GM23338 (cell line): ENCODE data around the gene TNNT2. TPM values are rescaled to one million over a fixed set of nuclear protein-coding genes. Genes with fewer than 3 reads are reported as not detected.

ENCODE experiments used
- ATAC-seq: fragments of 200-7000 bp; cut with Tn5 transposase; 3 replicates; pipeline ENCODE4 v1.9.1; 2020
- DNase-seq: peaks from one replicate; pipeline ENCODE4 v3.0.0-alpha.2; 2015; ENCODE audit warnings: low spot score
- H2AFZ ChIP-seq: fragments of 200-600 bp; sonication (generic); 2 replicates; pipeline ENCODE4 v1.8.0; 2016; ENCODE audit warnings: antibody characterized with exemption, mild to moderate bottlenecking, moderate library complexity
- H3F3A ChIP-seq: fragments of 200-600 bp; sonication (generic); replicated peaks from 2 replicates; pipeline ENCODE4 v1.8.0; 2017; ENCODE audit warnings: antibody characterized with exemption, mixed run types, low read depth
- H3K27ac ChIP-seq: fragments of 200-600 bp; sonication (generic); 2 replicates; pipeline ENCODE4 v1.6.1; 2016; ENCODE audit warnings: low read depth
- H3K27me3 ChIP-seq: fragments of 200-600 bp; sonication (generic); 2 replicates; pipeline ENCODE4 v1.8.0; 2016; ENCODE audit warnings: mild to moderate bottlenecking, mixed run types, moderate library complexity; ENCODE audit not compliant: insufficient read depth
- H3K36me3 ChIP-seq: fragments of 200-600 bp; sonication (generic); 2 replicates; pipeline ENCODE4 v1.8.0; 2016; ENCODE audit warnings: mild to moderate bottlenecking; ENCODE audit not compliant: insufficient read depth
- H3K4me1 ChIP-seq: fragments of 200-600 bp; sonication (generic); 2 replicates; pipeline ENCODE4 v1.8.0; 2016; ENCODE audit warnings: mild to moderate bottlenecking, moderate library complexity; ENCODE audit not compliant: insufficient read depth
- H3K4me2 ChIP-seq: fragments of 200-600 bp; sonication (generic); 2 replicates; pipeline ENCODE4 v1.7.1; 2017; ENCODE audit warnings: mixed run types
- H3K4me3 ChIP-seq: fragments of 200-600 bp; sonication (generic); 2 replicates; pipeline ENCODE4 v1.6.1; 2016; ENCODE audit warnings: mixed run types
- H3K79me2 ChIP-seq: fragments of 200-600 bp; sonication (generic); replicated peaks from 2 replicates; pipeline ENCODE4 v1.8.0; 2017; ENCODE audit warnings: mild to moderate bottlenecking; ENCODE audit not compliant: insufficient read depth
- H3K9me2 ChIP-seq: fragments of 200-600 bp; sonication (generic); 2 replicates; pipeline ENCODE4 v1.8.0; 2017; ENCODE audit not compliant: insufficient read depth
- H4K20me1 ChIP-seq: fragments of 200-600 bp; sonication (generic); replicated peaks from 2 replicates; pipeline ENCODE4 v1.8.0; 2017; ENCODE audit warnings: mild to moderate bottlenecking; ENCODE audit not compliant: insufficient read depth
- H3K27ac Mint-ChIP-seq: 2 replicates; pipeline ENCODE4 v1.8.0; 2020; ENCODE audit warnings: inconsistent platforms, mild to moderate bottlenecking, moderate library complexity, mixed read lengths
- H3K27me3 Mint-ChIP-seq: 3 replicates; pipeline ENCODE4 v1.8.0; 2022; ENCODE audit warnings: low read depth, mild to moderate bottlenecking, moderate library complexity, mixed read lengths, inconsistent platforms; ENCODE audit not compliant: insufficient read depth, poor library complexity
- H3K36me3 Mint-ChIP-seq: 3 replicates; pipeline ENCODE4 v1.8.0; 2021; ENCODE audit warnings: low read depth, mild to moderate bottlenecking, inconsistent platforms, moderate library complexity, mixed read lengths
- H3K4me1 Mint-ChIP-seq: 3 replicates; pipeline ENCODE4 v1.8.0; 2020; ENCODE audit warnings: mild to moderate bottlenecking, inconsistent platforms, mixed read lengths
- H3K4me3 Mint-ChIP-seq: 3 replicates; pipeline ENCODE4 v1.8.0; 2021; ENCODE audit warnings: moderate library complexity, mild to moderate bottlenecking, inconsistent platforms, mixed read lengths
- H3K9me3 Mint-ChIP-seq: 3 replicates; pipeline ENCODE4 v1.8.0; 2020; ENCODE audit warnings: moderate library complexity, mild to moderate bottlenecking, inconsistent platforms, mixed read lengths
- CREB1 ChIP-seq: fragments of 250-450 bp; sonication (Bioruptor Pico); IDR thresholded peaks from 2 replicates; pipeline ENCODE4 v1.5.0; 2020; ENCODE audit warnings: low read depth, mild to moderate bottlenecking, moderate library complexity
- EZH2 ChIP-seq: fragments of 200-600 bp; sonication (generic); IDR thresholded peaks from one replicate; pipeline ENCODE4 v1.8.0; 2017; ENCODE audit warnings: antibody characterized with exemption, mild to moderate bottlenecking, low read depth; ENCODE audit not compliant: unreplicated experiment
- NANOG ChIP-seq: IDR thresholded peaks from 2 replicates; pipeline ENCODE4 v1.6.1; 2016; ENCODE audit warnings: antibody characterized with exemption, borderline replicate concordance
- STAT1 ChIP-seq: IDR thresholded peaks from one replicate; pipeline ENCODE4 v1.6.1; 2016; ENCODE audit warnings: antibody characterized with exemption; ENCODE audit not compliant: unreplicated experiment
- ZNF114 ChIP-seq: fragments of 250-450 bp; sonication (Bioruptor Pico); IDR thresholded peaks from 2 replicates; pipeline ENCODE4 v1.5.0; 2020; ENCODE audit warnings: mild to moderate bottlenecking, moderate library complexity
- ZNF331 ChIP-seq: fragments of 250-450 bp; sonication (Bioruptor Pico); IDR thresholded peaks from 2 replicates; pipeline ENCODE4 v1.5.0; 2020; ENCODE audit warnings: low read depth, mild to moderate bottlenecking, moderate library complexity
- polyA plus RNA-seq: library from polyadenylated mRNA; unstranded; fragments of >200 nt; fragmentation: Nextera tagmentation; extraction: Ambion mirVana; gene quantifications from 2 replicates; pipeline ENCODE4 v1.2.1, GENCODE V29; 2016
- total RNA-seq: library from RNA; depleted of rRNA; stranded (reverse); fragments of >200 nt; shearing (Covaris generic); gene quantifications from 2 replicates; pipeline ENCODE4 v1.2.3, GENCODE V29; 2014
- TF ChIP-seq, protein P1 (sequence below): IDR thresholded peaks from 2 replicates; pipeline ENCODE4 v1.6.1; 2016; ENCODE audit warnings: antibody characterized with exemption
- TF ChIP-seq, protein P2 (sequence below): fragments of 250-450 bp; sonication (Bioruptor Pico); IDR thresholded peaks from 2 replicates; pipeline ENCODE4 v1.5.0; 2020; ENCODE audit warnings: mild to moderate bottlenecking, moderate library complexity
- TF ChIP-seq, protein P3 (sequence below), 2 experiments: fragments of 200-600 bp in 1 of 2; sonication (generic) in 1 of 2; conservative IDR thresholded peaks; 2 replicates each; pipeline versions ENCODE4 v1.5.1 to v1.6.1; 2016 to 2017; ENCODE audit warnings: antibody characterized with exemption in 2 of 2, low read depth in 2 of 2, mild to moderate bottlenecking in 2 of 2, moderate library complexity in 1 of 2

TNNT2 gene
- total and polyA plus RNA-seq, 2 experiments from 2014 or later = 7.5 to 19.1 TPM

DNA sequence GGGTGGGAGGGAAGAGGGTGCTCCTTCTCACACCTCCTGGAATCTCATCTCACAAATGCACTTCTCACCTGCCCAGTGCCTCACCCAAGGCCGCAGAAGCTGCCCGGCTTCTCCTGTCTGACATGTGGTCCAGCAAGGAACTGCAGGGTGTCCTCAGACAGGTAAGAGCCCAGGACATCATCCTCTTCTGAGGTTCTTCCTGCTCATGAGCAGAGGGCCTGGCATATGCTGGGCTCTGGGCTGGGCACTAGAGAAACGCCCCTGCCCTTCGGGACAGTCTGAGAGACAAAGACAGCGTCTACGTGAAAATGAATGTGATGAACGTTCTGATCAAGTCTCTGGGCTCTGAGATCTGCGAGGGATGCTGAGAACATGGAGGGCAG, 51.8 kb downstream of the TNNT2 start:
- Mint-ChIP-seq H3K27me3 (peaks cover 14% of the 10 kb centered on the region), H3K27ac (no peak overlapping the region), H3K4me3 (no peak overlapping the region), H3K4me1 (no peaks in the 10 kb centered on the region; the same call in 2 of the 3 replicates), H3K9me3 (no peaks in the 10 kb centered on the region), H3K36me3 (no peaks in the 10 kb centered on the region; the same call in 2 of the 3 replicates)
- TF ChIP-seq, protein P1, sequence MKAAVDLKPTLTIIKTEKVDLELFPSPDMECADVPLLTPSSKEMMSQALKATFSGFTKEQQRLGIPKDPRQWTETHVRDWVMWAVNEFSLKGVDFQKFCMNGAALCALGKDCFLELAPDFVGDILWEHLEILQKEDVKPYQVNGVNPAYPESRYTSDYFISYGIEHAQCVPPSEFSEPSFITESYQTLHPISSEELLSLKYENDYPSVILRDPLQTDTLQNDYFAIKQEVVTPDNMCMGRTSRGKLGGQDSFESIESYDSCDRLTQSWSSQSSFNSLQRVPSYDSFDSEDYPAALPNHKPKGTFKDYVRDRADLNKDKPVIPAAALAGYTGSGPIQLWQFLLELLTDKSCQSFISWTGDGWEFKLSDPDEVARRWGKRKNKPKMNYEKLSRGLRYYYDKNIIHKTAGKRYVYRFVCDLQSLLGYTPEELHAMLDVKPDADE = no peak
- TF ChIP-seq EZH2 (no peak), STAT1 (no peak)
- no peaks in the 10 kb centered on the region for H3K27me3 ChIP-seq
- H3K4me2 ChIP-seq = no peak overlapping the region
- H3K4me1 ChIP-seq = no peaks in the 10 kb centered on the region
- no peaks in the 10 kb centered on the region for H3K9me2 ChIP-seq
- no peaks in the 10 kb centered on the region for H3K79me2 ChIP-seq
- no peak for DNase-seq
- no peak overlapping the region for H3K27ac ChIP-seq
- H2AFZ ChIP-seq = no peak overlapping the region
- no peaks in the 10 kb centered on the region for H3K36me3 ChIP-seq
- ATAC-seq = no peak
- no peaks in the 10 kb centered on the region for H4K20me1 ChIP-seq
- no peaks in the 10 kb centered on the region for H3F3A ChIP-seq
- H3K4me3 ChIP-seq = no peak overlapping the region

DNA sequence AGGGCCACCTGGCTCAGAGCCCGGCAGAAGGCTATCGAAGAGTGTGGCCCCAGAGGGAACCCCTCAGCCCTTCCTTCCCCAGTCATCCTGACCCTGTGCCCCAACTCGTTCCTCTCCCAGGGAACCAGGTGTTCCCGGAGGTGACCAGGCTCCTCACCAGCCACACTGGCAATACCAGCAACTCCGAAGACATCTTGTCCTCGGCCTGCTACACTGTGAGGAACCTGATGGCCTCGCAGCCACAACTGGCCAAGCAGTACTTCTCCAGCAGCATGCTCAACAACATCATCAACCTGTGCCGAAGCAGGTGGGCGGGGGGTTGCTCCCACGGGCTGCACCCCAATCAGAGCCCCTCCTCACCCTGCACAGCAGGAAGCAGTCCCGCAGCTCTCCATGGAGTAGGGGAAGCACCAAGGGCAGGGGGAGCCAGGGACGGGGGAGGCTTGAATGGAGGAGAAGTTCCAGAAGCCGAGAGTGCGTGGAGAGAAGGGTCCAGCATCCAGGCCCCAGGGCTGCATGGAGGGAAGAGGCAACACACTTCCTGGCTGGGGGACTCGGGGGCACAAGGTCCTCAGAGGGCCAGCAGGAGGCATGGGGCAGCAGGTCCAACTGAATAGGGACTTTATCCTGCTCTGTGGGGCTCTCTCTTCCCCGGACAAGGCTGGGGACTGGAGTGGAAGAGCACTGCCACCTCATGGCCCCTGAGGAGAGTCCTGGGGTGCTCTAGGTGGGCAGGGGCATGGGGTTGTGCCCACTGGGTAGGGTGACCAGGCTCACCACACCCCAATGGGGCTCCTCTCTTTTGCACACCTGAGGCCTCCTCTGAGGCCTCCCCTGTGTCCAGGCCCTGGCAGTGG, 52.4 kb downstream of the TNNT2 start:
- H3K4me3 ChIP-seq = no peak overlapping the region
- DNase-seq (no peak), ATAC-seq (no peak)
- H3K36me3 Mint-ChIP-seq = no peaks in the 10 kb centered on the region; the same call in 2 of the 3 replicates
- no peak overlapping the region for H3K4me3 Mint-ChIP-seq
- no peaks in the 10 kb centered on the region for H3K9me3 Mint-ChIP-seq
- no peaks in the 10 kb centered on the region for H4K20me1 ChIP-seq
- peaks cover 14% of the 10 kb centered on the region for H3K27me3 Mint-ChIP-seq
- no peaks in the 10 kb centered on the region for H3K4me1 ChIP-seq
- no peak overlapping the region for H3K4me2 ChIP-seq
- H3K79me2 ChIP-seq = no peaks in the 10 kb centered on the region
- H2AFZ ChIP-seq = no peak overlapping the region
- no peak overlapping the region for H3K27ac ChIP-seq
- H3K9me2 ChIP-seq = no peaks in the 10 kb centered on the region
- H3K4me1 Mint-ChIP-seq = no peaks in the 10 kb centered on the region; the same call in 2 of the 3 replicates
- H3K36me3 ChIP-seq = no peaks in the 10 kb centered on the region
- no peaks in the 10 kb centered on the region for H3K27me3 ChIP-seq
- H3K27ac Mint-ChIP-seq = no peak overlapping the region
- H3F3A ChIP-seq = no peaks in the 10 kb centered on the region
- TF ChIP-seq CREB1 (CRISPR knock-in tag) (no peak), ZNF331 (CRISPR knock-in tag) (no peak), NANOG (no peak), ZNF114 (no peak)
- TF ChIP-seq, protein P2, sequence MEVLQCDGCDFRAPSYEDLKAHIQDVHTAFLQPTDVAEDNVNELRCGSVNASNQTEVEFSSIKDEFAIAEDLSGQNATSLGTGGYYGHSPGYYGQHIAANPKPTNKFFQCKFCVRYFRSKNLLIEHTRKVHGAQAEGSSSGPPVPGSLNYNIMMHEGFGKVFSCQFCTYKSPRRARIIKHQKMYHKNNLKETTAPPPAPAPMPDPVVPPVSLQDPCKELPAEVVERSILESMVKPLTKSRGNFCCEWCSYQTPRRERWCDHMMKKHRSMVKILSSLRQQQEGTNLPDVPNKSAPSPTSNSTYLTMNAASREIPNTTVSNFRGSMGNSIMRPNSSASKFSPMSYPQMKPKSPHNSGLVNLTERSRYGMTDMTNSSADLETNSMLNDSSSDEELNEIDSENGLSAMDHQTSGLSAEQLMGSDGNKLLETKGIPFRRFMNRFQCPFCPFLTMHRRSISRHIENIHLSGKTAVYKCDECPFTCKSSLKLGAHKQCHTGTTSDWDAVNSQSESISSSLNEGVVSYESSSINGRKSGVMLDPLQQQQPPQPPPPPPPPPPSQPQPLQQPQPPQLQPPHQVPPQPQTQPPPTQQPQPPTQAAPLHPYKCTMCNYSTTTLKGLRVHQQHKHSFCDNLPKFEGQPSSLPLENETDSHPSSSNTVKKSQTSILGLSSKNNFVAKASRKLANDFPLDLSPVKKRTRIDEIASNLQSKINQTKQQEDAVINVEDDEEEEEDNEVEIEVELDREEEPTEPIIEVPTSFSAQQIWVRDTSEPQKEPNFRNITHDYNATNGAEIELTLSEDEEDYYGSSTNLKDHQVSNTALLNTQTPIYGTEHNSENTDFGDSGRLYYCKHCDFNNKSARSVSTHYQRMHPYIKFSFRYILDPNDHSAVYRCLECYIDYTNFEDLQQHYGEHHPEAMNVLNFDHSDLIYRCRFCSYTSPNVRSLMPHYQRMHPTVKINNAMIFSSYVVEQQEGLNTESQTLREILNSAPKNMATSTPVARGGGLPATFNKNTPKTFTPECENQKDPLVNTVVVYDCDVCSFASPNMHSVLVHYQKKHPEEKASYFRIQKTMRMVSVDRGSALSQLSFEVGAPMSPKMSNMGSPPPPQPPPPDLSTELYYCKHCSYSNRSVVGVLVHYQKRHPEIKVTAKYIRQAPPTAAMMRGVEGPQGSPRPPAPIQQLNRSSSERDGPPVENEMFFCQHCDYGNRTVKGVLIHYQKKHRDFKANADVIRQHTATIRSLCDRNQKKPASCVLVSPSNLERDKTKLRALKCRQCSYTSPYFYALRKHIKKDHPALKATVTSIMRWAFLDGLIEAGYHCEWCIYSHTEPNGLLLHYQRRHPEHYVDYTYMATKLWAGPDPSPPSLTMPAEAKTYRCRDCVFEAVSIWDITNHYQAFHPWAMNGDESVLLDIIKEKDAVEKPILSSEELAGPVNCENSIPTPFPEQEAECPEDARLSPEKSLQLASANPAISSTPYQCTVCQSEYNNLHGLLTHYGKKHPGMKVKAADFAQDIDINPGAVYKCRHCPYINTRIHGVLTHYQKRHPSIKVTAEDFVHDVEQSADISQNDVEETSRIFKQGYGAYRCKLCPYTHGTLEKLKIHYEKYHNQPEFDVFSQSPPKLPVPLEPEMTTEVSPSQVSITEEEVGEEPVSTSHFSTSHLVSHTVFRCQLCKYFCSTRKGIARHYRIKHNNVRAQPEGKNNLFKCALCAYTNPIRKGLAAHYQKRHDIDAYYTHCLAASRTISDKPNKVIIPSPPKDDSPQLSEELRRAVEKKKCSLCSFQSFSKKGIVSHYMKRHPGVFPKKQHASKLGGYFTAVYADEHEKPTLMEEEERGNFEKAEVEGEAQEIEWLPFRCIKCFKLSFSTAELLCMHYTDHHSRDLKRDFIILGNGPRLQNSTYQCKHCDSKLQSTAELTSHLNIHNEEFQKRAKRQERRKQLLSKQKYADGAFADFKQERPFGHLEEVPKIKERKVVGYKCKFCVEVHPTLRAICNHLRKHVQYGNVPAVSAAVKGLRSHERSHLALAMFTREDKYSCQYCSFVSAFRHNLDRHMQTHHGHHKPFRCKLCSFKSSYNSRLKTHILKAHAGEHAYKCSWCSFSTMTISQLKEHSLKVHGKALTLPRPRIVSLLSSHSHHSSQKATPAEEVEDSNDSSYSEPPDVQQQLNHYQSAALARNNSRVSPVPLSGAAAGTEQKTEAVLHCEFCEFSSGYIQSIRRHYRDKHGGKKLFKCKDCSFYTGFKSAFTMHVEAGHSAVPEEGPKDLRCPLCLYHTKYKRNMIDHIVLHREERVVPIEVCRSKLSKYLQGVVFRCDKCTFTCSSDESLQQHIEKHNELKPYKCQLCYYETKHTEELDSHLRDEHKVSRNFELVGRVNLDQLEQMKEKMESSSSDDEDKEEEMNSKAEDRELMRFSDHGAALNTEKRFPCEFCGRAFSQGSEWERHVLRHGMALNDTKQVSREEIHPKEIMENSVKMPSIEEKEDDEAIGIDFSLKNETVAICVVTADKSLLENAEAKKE (CRISPR knock-in tag) = no peak
- TF ChIP-seq, protein P1 = no peak
- TF ChIP-seq, protein P3, sequence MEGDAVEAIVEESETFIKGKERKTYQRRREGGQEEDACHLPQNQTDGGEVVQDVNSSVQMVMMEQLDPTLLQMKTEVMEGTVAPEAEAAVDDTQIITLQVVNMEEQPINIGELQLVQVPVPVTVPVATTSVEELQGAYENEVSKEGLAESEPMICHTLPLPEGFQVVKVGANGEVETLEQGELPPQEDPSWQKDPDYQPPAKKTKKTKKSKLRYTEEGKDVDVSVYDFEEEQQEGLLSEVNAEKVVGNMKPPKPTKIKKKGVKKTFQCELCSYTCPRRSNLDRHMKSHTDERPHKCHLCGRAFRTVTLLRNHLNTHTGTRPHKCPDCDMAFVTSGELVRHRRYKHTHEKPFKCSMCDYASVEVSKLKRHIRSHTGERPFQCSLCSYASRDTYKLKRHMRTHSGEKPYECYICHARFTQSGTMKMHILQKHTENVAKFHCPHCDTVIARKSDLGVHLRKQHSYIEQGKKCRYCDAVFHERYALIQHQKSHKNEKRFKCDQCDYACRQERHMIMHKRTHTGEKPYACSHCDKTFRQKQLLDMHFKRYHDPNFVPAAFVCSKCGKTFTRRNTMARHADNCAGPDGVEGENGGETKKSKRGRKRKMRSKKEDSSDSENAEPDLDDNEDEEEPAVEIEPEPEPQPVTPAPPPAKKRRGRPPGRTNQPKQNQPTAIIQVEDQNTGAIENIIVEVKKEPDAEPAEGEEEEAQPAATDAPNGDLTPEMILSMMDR (conservative IDR thresholded peaks at IDR 0.05; ENCODE audit: low read depth in 2 of 2) = no peak
